T-helper 17 cell (primary cell): ENCODE results near the gene RALGDS. TPM values are rescaled to one million over a fixed set of nuclear protein-coding genes. Genes with fewer than 3 reads are reported as not detected.
"Not testable (repeated sequence)": the region's sequence is repeated elsewhere in the genome, so short reads cannot be mapped to it uniquely, and the experiment has no call there.

Source experiments
- ATAC-seq: fragments of 150-1000 bp; cut with Tn5 transposase; 2 replicates; pipeline ENCODE4 v1.10.0; 2021; ENCODE audit warnings: mild to moderate bottlenecking, moderate library complexity
- DNase-seq, 3 donors: peaks; one replicate each; pipeline versions ENCODE4 v3.0.0 to v3.0.0-alpha.2; 2020 to 2021
- H3K9me3 ChIP-seq: one replicate; pipeline ENCODE4 v1.7.0; 2013; ENCODE audit warnings: low read length, mild to moderate bottlenecking; ENCODE audit not compliant: control insufficient read depth, poor library complexity, severe bottlenecking
- H3K27ac Mint-ChIP-seq: one replicate; pipeline ENCODE4 v1.8.0; 2022; ENCODE audit warnings: mild to moderate bottlenecking, moderate library complexity, mixed read lengths
- H3K27me3 Mint-ChIP-seq: one replicate; pipeline ENCODE4 v1.8.0; 2022; ENCODE audit warnings: mixed read lengths
- H3K36me3 Mint-ChIP-seq: one replicate; pipeline ENCODE4 v1.8.0; 2022; ENCODE audit warnings: low read depth, mixed read lengths
- H3K4me1 Mint-ChIP-seq: one replicate; pipeline ENCODE4 v1.8.0; 2022; ENCODE audit warnings: mild to moderate bottlenecking, mixed read lengths
- H3K4me3 Mint-ChIP-seq: one replicate; pipeline ENCODE4 v1.8.0; 2022; ENCODE audit warnings: mild to moderate bottlenecking, moderate library complexity, mixed read lengths
- total RNA-seq, 4 donors: library from RNA in 2 of 4; stranded (reverse) in 2 of 4; gene quantifications; one replicate each; pipeline ENCODE4 v1.2.3 and lab custom pipeline; 2022 to 2026

The RALGDS gene
- total RNA-seq, 2 donors from 2014 or later: 150 to 236 TPM

DNA sequence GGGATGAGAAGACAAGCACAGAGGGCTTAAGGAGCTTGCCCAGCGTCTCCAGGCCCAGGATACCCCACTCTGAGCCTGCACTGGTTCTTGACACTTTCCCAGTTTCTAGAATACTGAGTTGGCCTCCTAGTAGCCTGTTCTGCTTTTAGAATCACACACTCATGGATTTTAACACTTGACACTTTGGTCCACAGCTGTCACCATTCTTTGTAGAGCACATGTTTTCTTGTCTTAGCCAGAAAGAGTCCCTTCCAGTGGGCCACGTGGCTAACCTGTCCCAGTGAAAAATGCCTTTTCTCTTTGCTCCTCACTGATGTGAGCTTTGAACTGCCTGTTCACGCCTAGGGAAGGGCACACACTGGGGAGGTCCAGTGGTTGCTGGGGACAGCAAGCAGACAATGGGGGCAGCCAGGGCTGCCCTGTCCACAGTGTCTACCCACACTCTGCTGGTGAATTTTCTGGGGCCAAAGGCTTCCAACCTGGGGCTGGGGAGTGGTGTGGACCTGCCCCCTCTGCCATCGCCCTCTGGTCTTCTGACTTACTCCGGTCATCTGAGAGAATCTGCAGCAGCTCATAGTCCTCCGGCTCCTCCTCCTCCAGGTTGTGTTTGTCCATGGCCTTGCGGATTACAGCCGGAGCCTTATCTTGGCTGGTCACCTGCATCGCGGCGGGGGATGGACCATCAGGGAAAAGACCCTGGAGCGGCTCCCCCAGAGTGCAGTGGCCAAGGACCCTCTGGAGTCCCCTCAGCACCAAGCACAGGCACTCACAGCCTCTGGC lies 21.1 kb downstream of the RALGDS start:
- ATAC-seq (no peak), DNase-seq (peak in 1 of 3 donors; percentile 3)
- peaks cover 7% of the 10 kb centered on the region for H3K4me1 Mint-ChIP-seq
- peaks cover 16% of the 10 kb centered on the region for H3K36me3 Mint-ChIP-seq
- H3K4me3 Mint-ChIP-seq: peak overlapping the region; percentile 43
- H3K27me3 Mint-ChIP-seq: no peaks in the 10 kb centered on the region
- peaks cover 5% of the 10 kb centered on the region for H3K9me3 ChIP-seq
- H3K27ac Mint-ChIP-seq: peak overlapping the region; percentile 75

DNA sequence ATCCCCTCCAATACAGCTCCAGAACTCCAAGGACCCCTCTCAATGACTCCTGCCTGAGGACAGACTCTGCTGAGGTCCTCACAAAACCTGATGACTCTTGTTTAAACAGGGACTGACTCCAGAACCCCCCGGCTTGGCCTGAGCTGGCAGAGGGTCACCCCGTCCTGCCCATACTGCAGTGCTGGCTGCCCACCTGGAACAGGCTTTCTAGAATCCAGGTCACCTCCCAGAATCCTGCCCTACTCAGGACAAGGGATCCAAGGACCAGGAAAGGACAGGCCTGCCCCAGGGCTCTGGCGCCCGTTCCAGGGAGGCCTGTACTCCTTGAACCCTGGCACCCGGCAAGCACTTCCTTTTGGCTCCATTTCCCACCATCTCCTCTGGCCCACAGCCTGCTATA lies 22.2 kb downstream of the RALGDS start:
- Mint-ChIP-seq H3K4me3 (no peak overlapping the region), H3K27me3 (no peaks in the 10 kb centered on the region), H3K36me3 (peaks cover 16% of the 10 kb centered on the region), H3K4me1 (peaks cover 5% of the 10 kb centered on the region), H3K27ac (peak overlapping the region; percentile 63)
- H3K9me3 ChIP-seq: peaks cover 5% of the 10 kb centered on the region
- DNase-seq (no peak), ATAC-seq (no peak)

DNA sequence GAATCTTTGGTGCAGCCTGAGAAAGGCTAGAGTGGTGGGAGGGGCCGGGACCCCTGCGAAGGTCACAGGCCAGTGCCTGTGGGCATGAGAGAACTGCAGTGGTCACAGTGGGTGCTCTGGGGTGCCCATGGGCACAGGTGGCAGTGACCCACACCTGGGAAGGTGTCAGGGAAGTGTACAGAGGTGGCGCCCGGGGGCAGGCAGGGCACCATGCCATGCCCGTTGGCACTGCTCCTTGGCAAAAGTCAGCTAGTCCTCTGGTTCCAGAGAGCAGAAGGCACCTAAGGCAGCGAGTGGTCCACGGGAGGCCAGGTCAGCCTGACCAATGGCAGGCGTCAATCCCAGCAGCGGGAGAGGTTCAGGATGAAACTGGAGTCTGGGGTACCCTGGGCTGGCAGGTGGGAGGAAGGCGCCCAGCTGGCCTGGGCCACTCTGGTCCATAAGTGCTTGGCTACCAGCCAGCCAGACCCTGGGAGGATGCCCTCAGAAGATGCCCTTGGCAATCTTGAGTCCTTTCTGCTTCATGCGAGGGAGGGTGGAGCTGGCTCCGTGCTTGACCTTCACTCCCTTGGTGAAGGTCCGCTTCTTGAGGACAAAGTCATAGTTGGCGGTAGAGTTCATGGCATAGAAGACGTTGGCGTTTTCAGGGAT lies 22.8 kb downstream of the RALGDS start:
- no peak for ATAC-seq
- peaks cover 4% of the 10 kb centered on the region for H3K4me1 Mint-ChIP-seq
- H3K36me3 Mint-ChIP-seq: peaks cover 16% of the 10 kb centered on the region
- H3K27me3 Mint-ChIP-seq: no peaks in the 10 kb centered on the region
- no peak for DNase-seq
- peaks cover 5% of the 10 kb centered on the region for H3K9me3 ChIP-seq
- H3K27ac Mint-ChIP-seq: peak overlapping the region; percentile 63
- peak overlapping the region; percentile 51 for H3K4me3 Mint-ChIP-seq

DNA sequence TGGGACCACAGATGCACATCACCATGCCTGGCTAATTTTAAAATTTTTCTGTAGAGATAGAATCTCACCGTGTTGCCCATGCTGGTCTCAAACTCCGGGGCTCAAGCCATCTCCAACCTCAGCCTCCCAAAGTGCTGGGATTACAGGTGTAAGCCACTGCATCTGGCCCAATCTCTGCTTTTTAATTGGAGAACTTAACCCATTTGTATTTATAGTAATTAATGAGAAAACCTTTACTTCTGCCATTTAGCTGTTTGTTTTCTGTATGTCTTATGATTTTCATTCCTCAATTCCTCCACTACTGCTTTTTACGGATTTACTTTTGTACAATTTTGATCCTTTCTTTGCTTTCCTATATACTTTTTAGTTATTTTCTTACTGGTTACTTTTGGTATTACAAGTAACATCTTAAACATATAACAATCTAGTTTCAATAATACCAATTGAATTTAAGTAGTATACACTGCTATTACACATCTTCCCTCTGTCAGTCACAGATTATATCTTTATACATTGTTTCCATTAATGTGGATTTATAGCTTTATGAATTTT lies 26.1 kb downstream of the RALGDS start:
- Mint-ChIP-seq H3K4me3 (no peak overlapping the region), H3K27ac (peak overlapping the region; percentile 17), H3K27me3 (no peaks in the 10 kb centered on the region), H3K36me3 (peaks cover 8% of the 10 kb centered on the region), H3K4me1 (no peaks in the 10 kb centered on the region)
- H3K9me3 ChIP-seq: peaks cover 5% of the 10 kb centered on the region
- DNase-seq (no peak), ATAC-seq (no peak)

DNA sequence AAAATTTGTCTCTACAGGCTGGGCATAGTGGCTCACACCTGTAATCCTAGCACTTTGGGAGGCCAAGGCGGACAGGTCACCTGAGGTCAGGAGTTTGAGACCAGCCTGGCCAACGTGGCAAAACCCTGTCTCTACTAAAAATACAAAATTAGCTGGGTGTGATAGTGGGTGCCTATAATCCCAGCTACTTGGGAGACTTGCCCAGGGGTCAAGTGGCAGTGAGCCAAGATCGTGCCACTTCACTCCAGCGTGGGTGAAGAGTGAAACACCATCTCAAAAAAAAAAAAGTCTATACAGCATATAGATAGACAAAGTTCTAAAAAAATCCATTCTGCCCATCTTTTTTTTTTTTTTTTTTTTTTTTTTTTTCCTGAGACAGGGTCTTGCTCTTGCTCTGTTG lies 26.7 kb downstream of the RALGDS start:
- ATAC-seq, H3K4me1 Mint-ChIP-seq: not testable (repeated sequence)

DNA sequence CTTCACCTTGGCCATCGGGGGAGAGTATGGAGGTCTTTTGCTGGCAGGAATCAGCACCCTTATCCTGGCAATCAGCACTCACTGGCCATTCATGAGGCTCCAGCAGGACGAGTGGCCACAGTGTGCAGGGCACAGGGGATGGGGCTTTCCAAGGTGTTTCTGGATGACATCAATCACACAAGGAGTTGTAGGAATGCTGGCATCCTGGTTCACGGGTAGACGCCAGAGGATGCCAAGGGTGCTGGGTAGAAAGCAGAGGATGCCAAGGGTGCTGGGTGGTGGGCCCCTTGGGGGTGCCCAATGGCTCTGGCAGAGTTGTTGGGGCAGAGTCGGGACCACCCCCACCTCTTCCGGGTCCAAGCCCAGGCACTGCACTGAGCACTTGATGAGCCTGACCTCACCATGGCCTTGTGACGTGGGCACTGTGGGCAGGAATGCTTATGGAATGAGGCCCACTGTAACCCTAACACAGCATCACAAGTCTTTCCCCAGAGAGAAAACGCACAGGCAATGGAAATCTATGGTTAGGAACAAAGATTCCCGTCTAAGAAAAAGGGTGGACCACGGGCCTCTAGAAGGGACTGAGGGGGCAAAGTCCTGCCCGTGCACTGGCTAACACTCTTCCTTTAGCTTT lies 30.2 kb downstream of the RALGDS start:
- Mint-ChIP-seq H3K4me1 (peaks cover 2% of the 10 kb centered on the region), H3K27ac (peak overlapping the region; percentile 66), H3K36me3 (no peaks in the 10 kb centered on the region), H3K27me3 (no peaks in the 10 kb centered on the region), H3K4me3 (peak overlapping the region; percentile 25)
- ATAC-seq: peak; percentile 8
- H3K9me3 ChIP-seq: peaks cover 2% of the 10 kb centered on the region
- DNase-seq: no peak

More for the DNA sequence above, 26.7 kb downstream of the RALGDS start:
- H3K36me3 Mint-ChIP-seq, DNase-seq, H3K9me3 ChIP-seq, H3K27me3 Mint-ChIP-seq, H3K4me3 Mint-ChIP-seq, H3K27ac Mint-ChIP-seq: not testable (repeated sequence)

DNA sequence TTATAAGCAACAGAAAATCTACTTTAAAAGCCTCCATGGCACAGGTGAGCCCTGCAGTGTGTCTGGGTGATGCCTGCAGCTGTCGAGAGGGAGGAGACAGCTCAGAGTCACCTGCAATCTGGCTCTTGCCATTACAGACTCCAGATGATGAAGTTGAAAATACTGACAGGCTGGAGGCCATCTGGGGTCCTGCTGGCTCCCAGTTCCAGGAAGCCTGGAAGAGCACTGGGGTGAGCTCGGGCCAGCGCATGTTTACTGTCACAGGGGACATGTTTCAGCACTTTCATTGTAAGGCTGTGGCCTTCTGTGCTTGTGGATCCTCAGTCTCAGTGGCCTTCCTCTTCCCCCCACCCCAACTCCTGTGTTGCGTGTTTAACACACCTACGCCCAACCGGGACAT lies 30.9 kb downstream of the RALGDS start:
- DNase-seq (no peak), ATAC-seq (no peak)
- H3K36me3 Mint-ChIP-seq: no peaks in the 10 kb centered on the region
- H3K4me3 Mint-ChIP-seq: no peak overlapping the region
- peak overlapping the region; percentile 66 for H3K27ac Mint-ChIP-seq
- H3K4me1 Mint-ChIP-seq: peaks cover 2% of the 10 kb centered on the region
- no peaks in the 10 kb centered on the region for H3K9me3 ChIP-seq
- H3K27me3 Mint-ChIP-seq: no peaks in the 10 kb centered on the region

DNA sequence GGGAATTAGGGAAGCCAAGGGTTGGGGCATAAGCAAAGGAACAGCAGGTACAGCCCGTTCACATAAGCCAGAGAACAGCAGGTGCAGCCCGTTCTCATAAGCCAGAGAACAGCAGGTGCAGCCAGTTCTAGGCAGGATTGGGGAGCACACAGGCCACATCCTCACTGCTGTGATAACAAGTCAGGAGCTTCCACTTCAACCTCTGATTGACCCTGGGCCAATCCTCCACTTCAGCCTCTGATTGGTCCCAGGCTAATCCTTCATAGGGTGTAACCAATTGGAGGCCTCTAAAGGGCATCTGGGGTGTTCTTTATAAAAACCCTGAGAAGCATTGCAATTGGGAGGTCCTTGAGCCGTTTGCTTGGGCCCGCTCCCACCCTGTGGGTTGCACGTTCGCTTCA lies 31.8 kb downstream of the RALGDS start:
- ATAC-seq: peak; percentile 23
- no peak for DNase-seq
- no peaks in the 10 kb centered on the region for H3K36me3 Mint-ChIP-seq

DNA sequence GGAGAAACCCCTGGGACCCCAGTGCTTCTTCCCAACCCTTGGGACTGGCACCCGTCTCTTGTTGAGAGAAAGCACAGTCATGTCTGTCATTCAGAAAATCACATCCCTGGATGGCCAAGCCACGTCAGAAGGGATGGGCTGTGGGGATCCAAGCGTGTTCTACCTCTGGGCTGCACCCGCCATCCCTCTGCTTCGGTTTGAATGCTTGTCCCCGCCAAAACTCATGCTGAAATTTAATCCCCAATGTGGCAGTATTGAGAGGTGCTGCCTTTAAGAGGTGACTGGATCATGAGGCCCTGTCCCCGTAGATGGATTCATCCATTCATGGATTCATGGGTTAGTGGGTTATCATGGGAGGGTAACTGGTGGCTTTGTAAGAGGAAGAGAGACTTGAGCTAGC lies 32.3 kb downstream of the RALGDS start:
- Mint-ChIP-seq H3K4me3 (no peak overlapping the region), H3K36me3 (no peaks in the 10 kb centered on the region), H3K27me3 (no peaks in the 10 kb centered on the region), H3K4me1 (peaks cover 2% of the 10 kb centered on the region), H3K27ac (no peak overlapping the region)
- ATAC-seq (no peak), DNase-seq (no peak)
- no peaks in the 10 kb centered on the region for H3K9me3 ChIP-seq

More for the DNA sequence above, 31.8 kb downstream of the RALGDS start:
- Mint-ChIP-seq H3K27me3 (no peaks in the 10 kb centered on the region), H3K27ac (no peak overlapping the region), H3K4me1 (peaks cover 2% of the 10 kb centered on the region), H3K4me3 (no peak overlapping the region)
- no peaks in the 10 kb centered on the region for H3K9me3 ChIP-seq

DNA sequence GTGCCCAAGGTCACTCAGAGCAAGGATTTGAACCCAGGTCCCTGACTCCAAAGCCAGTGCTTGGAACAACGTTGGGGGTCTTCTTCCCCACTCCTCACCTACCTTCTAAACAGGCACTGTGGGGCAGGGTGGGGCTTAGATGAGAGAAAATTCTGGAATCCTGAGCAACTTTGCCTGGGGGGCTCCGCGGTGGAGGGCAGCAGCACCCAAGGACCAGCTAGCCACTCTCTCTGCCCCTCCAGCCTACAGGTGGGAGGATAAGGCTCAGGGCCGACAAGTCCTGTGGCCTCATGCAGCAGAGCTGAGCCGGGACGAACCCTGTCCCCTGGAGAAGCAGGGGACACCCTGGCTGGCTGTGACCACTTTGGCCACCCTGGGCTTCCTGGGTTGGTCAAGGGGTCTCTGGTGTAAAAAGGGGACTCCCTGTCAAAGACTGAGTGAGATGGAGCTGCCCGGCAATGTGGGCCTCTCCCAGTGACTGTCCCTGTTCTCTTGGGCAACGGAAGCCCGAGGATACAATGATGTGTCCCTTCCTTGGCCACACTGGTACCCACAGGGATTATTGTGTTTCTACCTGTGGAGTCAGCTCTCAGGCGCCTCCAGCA lies 32.8 kb downstream of the RALGDS start:
- Mint-ChIP-seq H3K36me3 (no peaks in the 10 kb centered on the region), H3K4me3 (no peak overlapping the region), H3K4me1 (peaks cover 2% of the 10 kb centered on the region), H3K27me3 (no peaks in the 10 kb centered on the region), H3K27ac (no peak overlapping the region)
- ATAC-seq: no peak
- no peak for DNase-seq
- no peaks in the 10 kb centered on the region for H3K9me3 ChIP-seq

DNA sequence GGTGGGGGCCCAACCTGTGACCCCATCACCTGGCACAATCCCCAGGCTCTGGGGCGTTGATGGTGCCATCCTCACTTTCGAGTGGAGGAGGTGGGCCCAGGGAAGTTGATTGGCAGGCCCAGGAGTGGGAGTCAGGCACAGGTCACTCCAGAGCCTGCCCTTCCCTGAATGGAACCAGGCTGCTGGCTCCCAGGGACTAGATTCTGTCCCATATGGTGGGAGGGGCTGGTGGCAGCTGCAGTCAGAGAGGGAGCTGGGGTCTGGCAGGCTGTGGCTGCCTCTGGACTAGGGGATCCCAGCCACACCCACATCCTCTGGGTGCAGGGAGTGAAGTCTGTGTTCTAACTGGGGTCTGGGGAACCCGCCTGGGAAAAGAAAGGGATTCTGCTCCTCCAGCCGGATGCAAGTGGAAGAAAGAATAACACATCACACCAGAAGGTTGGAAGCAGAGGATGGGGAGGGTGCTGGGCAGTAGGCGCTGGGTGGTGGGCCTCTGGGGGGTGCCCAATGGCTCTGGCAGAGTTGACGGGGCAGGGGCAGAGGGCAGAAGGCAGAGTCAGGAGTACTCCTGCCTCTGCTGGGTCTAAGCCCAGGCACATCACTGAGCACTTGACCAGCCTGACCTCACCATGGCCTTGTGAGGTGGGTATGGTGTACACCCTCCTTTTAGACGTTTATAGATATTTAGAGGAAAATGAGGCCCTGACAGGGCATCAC lies 33.5 kb downstream of the RALGDS start:
- ATAC-seq (no peak), DNase-seq (no peak)
- Mint-ChIP-seq H3K4me3 (no peak overlapping the region), H3K4me1 (peaks cover 2% of the 10 kb centered on the region), H3K36me3 (no peaks in the 10 kb centered on the region), H3K27ac (no peak overlapping the region), H3K27me3 (no peaks in the 10 kb centered on the region)
- no peaks in the 10 kb centered on the region for H3K9me3 ChIP-seq

DNA sequence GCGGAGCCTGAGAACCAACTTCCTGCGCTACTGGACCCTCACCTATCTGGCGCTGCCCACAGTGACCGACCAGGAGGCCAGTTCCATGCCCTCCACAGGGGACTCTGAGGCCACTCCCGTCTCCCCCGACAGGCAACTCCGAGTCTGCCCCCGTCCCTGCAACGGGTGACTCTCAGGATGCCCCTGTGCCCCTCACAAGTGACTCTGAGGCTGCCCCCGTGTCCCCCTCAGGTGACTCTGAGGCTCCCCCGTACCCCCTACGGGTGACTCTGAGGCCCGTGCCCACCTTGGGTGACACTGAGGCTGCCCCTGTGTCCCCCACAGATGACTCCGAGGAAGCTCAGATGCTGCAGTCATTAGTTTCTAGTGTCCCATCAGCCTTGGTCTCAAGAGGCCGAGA lies 34.1 kb downstream of the RALGDS start:
- DNase-seq: no peak
- H3K4me1 Mint-ChIP-seq: peaks cover 2% of the 10 kb centered on the region
- no peaks in the 10 kb centered on the region for H3K9me3 ChIP-seq
- no peaks in the 10 kb centered on the region for H3K27me3 Mint-ChIP-seq
- no peak overlapping the region for H3K27ac Mint-ChIP-seq
- no peak for ATAC-seq
- no peak overlapping the region for H3K4me3 Mint-ChIP-seq
- no peaks in the 10 kb centered on the region for H3K36me3 Mint-ChIP-seq
